GM18861 (cell line): ENCODE measurements around the gene TBC1D16.

Experiments
- ATAC-seq: cut with Tn5 transposase; IDR thresholded peaks from one replicate; pipeline ENCODE4 v1.9.1; 2021; ENCODE audit not compliant: unreplicated experiment

The TBC1D16 gene

DNA sequence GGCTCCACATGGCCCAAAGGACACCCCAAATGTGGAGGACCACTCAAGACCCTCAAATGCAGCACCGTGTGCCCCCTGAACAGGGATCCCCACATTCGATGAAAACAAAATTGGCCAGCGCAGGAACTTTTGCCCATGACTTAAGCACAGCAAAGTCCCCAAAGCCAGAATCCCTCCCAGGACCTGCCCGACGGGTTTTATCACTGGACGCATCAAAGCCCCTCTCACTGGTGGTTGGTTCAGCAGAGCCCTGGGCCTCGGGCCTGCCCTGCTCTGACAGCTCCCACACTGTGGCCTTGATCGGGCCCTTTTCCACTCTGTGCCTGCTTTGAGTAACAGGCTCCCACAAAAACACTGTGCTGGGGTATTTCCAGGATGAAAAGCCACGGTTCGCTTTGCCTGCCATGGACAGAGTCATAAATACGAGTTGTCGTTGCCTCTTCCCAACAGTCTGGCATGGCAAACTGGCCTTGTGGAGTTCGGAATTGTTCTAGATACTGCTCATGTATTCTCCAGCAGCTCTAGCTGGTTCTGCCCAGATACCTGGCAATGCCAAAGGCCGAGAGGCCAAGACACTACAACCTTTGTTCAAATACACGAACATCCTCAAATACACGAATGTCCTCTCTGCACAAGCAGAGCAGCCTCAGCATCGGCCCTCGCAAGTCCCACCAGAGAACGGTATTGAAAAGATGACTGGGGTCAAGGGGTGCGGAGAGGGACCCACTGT, 46.4 kb downstream of the TBC1D16 start:
- no peak for ATAC-seq

DNA sequence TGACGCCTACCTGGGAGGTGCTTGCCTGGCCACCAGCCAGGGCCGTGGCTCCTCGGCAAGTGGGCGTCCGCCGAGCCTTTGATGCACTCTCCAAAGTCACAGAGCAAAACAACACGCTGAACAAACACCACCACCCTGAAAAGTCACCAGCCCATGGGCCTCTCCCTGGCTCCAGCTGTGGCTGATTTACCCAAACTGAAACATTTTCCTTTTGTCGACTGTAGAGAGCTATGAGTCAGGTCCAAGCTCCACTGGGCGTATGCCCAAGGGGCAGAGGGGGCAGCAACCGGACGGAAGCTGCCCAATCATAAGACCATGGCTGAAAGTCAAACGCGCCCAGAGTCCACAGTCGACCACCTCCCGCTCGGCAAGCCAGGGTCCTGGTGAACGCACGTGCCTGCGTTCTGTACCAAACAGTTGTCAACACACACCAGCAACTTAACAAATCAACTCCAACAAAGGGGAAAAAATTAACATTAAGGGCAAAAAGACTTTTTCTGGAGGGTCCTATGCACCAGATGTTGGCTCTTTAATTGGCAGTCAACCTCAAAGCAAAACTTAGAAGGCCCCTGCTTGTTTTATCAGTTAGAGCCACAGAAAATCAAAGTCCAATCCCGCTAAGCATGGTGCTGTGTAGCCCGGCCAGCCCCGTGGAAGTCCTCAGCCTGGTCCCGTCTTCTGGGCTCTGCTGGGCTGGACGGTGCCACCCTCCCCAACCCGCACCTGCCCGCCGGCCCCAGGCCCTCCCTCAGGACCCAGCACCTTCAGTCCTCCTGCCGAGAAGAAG, 47.3 kb downstream of the TBC1D16 start:
- no peak for ATAC-seq

DNA sequence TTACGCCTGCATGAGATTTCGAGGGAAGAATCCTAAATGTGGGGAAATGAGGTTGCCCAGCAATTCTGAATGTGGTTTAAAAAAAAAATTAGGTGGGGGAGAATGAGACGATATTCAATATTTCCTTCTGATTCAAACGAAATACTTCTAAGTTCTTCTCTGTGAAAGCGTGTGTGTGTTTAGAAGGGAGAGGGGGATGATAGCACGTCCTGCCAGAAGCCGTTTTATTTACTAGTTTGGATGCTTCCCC, 47.8 kb downstream of the TBC1D16 start:
- no peak for ATAC-seq

DNA sequence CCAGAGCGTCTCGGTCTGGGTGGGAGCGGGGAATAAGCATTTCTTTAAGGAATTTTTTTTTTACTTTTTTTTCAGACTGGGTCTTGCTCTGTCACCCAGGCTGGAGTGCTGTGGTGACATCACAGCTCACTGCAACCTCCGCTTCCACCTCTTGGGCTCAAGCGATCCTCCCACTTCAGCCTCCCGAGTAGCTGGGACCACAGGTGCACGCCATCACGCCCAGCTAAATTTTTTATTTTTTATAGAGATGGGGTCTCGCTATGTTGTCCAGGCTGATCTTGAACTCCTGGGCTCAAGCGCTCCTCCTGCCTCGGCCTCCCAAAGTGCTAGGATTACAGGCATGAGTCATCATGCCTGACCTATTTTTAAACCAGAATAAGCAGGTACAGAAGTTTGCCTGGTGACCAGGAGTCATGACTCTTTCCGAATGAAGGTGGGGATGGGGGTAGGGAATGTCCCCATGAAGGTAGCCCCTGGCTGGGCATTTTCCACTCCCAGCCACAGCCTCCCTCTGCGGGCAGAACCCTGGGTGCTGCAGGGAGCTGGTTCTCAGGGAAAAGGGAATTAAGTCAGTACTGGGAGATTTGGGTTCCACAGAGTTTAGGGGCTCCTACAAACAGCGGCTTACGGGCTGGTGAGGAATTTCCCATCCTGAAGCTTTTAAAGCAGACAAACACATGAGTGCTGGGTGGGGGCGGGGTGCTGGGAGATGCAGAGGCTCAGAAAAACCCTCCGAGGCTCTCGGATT, 48.3 kb downstream of the TBC1D16 start:
- ATAC-seq = no peak

DNA sequence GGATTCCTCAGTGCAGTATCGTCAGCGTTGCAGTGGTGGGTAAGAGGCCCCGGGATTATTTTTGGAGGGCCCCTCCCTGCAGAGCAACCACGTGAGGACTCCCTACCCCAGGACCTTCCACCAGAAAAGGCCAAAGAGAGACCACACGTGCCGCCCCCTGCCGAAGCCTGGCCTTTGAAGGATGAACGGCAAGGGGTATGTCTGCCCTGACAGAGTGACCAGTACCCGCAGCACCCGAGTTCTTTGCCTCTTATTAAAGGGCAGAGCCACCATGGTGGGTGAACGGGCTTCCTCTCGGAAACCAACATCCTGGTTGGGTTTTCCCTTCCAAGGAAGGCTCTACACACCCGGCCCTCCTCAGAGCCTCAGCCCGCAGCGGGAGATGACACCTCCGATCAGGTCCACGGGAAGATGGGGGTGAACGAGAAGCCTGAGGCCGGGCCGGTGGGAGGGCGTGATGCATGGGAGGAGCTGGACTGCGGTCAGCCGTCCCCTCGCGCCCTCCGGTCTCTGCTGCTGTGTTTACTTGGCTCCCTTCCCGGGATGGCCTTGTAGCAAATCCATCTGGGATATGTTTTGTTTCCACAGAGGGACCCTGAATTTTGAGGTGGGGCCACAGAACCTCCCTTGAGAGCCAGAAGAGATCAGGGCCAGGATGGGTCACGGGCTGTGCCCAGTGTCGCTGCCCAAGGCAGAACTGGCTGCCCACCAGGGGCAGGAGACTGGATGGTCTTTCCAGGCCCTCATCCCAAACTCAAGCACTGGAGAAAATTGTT, 49.1 kb downstream of the TBC1D16 start:
- no peak for ATAC-seq

DNA sequence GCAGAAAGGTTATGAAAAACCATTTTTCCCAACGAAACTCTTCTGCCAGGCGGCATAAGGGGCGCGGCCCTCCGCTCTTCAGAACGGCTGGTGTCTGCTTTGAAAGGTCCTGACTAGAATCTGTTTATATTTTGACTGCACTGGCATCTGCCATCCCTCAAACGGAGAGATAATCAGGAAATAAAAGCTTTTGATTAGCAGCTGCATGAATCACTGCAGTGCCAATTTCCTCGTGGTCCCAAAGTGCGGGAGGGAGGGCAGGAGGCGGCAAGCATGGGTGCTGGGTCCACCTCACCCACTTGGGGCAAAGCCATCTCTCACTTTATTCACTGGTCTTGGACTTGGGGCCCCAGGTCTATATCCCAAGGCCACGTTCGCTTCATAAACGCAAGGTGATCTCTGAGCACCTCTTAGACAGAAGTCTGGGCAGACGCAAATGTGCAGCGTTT, 49.7 kb downstream of the TBC1D16 start:
- no peak for ATAC-seq

DNA sequence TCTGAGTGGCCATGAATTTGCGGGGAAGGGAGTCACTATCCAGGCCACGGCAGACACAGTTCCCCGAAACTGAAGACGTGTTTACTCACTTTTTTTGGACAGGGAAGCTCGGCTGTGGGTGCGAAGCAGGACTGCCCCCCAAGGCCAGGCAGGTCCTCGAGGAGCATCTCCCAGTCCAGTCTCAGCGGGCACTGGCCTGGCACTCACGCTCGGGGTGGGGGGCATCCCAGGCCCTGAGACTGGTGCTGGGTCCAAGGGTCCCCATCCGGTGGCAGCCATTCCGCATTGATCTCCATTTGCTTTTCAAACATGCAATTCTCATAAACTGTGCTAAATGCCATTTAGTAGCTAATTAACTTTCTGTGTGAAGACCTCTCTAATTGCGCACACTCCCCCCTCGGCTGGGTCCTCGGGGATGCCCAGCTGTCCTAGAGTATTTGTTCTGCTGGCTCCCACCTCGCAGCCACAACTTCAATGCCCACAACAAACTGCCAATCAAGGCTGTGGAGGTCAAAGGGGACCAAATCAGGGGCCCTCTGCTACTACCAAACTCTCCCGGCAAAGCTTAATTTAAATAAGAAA, 50.2 kb downstream of the TBC1D16 start:
- ATAC-seq = no peak

DNA sequence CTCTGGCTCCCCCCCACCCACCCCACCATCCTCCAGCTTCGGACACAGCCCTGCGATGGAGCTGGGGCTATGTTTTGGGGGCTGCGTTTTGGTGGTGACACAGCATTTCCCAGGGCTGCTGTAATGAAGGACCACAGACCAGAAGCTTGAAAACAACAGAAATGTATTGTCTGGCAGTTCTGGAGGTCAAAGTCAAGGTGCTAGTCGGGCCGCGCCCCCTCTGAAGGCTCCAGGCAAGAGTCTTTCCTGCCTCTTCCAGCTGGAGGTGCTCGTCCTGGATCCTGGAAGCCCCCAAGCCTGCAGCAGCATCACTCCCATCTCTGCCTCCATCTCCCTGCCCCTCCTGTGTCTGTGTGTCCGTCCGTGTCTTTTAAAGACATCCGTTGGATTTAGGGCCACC, 50.8 kb downstream of the TBC1D16 start:
- no peak for ATAC-seq

DNA sequence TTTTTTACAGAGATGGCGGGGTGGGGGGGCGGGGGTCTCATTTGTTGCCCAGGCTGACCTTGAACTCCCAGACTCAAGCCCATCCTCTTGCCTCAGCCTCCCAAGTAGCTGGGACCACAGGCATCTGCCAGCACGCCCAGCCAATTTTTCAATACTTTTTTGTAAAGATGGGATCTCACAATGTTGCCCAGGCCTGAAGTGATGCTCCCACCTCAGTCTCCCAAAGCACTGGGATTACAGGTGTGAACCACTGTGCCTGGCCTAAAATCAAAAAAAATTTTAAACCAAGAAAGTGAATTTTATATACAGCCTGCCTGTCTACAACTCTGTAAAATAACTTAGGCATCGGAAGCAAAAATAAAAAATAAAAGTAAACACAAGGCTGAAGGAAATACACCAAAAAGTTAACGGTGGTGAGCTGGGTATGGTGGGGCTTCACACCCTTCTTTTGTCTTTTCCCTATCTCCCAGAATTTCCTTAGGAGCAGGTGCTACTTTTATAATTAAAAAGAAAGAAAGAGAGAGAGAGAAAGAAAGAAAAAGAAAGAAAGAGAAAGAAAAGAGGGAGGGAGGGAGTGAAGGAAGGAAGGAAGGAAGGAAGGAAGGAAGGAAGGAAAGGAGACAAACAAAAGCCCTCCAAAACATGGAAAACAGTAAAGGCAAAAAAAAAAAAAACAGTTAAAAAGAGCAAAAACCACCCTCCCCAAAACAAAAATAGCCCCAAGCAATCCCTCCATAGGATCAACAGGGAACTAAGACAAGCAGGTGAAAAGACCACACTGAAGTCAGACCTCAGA, 51.4 kb downstream of the TBC1D16 start:
- no peak for ATAC-seq

DNA sequence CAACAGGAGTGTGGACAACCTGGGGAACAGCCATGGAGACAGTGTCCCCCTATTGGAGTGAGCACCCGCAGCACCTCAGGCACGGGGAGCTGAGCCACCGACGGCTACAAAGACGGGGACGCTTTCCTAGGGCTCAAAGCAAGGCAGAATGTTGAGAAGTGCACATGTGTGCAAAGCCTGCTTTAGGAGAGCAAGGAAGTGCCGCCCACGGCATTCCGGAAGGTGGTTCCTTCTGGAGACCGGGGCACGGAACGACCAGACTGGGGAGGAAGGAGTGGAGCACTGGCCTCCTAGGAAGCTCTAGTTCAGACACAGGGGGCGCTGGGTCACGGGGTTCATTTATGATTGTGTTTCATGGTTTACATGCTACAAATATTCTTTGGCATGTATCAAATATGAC, 52.2 kb downstream of the TBC1D16 start:
- no peak for ATAC-seq

DNA sequence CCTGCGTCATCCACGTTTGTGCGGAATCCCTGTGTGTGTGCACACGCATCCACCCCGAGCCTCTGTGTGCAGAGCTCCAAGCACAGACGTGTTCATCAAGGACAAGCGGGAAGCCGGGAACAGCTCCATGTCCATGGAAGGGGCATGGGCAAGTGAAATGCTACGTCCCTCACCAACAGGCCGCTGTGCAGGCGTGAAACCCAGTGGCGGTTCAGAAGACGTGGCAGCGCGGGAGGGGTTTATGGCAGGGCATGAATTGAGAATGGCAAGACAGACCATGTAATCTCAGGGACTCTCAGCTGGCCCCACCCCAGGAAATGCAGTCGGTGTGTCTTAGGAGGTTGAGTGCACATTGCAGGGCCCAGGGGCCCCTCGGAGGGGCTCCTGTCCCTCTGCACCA, 52.7 kb downstream of the TBC1D16 start:
- ATAC-seq = no peak

DNA sequence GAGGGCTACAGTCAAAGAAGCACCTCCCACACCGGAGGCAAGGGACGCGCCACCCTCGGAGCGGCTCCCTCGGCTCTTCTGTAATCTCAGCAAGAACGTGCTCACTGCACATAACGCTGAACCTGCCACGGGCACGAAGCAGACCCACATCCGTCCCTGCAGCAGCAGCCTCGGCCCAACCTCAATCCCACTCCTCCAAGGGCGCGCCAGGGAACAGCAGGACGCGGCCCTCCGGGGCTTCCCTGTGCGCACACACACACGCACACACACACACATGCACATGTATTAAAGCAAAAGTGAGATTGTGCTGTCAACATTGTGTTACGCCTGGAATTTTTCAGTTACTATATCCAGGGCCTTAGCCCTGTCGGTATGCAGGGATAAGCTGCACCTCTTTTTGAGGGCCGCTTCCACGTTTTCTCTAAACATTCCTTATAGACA, 54.0 kb downstream of the TBC1D16 start:
- ATAC-seq = no peak

DNA sequence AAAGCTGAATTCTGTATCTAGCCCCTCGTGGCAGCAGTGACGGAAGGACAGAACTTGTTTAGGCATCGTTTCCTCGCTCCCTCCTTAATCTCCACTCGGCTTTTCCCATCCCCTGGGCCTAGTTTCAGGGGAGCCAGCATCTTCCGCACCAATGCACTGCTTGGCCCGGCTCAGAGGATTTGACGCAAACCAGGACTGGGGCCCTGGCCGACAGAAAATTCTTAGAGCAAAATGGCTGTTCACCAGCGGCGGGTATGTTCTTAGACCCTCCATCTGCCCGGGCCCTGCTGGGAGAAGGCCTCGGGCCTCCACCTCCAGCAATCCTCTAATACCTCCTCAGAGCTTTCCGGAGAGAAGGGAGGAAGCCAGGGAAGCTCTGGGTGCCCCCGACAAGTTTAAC, 54.6 kb downstream of the TBC1D16 start:
- ATAC-seq = no peak

DNA sequence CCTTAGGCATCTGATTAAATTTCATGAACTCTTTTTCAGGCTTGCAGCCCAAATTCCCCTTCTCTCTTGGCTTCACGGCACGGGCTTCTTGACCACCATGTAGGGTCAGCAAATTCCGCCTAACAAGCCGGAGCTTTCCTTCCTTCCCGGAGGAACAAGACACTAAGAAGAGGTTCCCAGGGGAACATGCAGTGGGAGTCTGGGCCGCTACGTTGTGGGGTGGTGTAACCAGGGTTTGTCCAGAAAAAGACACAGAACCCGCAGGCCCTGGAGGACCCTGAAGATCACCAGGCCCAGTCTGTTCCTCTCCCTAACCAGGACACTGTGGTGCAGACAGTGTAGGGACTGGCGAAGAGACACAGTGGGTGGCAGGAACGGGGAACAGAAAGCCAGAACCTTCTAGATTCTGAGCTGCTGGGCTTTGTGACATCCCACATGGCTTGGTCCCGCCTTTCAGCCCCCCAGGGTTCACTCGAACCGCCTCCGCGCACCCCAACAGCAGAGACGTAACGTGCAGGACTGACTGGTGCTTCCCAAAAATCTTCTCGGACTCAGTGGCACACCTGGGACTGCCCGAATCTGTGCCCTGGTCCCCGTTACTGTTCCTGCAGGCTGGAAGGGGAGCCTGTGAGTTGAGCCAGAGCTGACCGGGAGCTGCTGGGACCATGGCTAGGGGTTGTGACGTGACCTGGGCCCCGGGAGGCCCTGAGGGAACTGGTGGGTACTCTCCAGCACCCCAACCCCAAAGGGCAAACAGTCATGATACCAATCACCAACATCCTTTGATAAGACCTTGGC, 55.2 kb downstream of the TBC1D16 start:
- ATAC-seq = no peak

DNA sequence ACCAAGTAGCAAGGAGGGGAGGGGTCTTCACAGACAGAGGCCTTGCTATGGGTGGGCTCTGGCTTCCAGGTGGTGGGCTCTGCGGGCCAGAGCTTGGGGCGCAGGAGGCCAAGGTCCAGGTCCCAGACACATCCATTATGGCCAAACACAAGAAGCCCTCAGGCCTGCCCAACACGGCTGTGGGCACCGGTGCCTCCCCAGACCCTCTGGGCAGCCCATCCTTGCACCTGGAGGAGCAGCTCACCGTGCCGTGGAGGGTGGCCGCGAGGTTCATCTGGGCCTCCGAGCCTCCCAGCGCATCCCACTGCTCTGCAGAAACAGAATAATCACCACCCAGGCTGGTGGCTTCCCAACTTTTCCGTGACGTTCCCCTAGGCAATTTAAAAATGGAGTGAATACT, 55.9 kb downstream of the TBC1D16 start:
- ATAC-seq = no peak

DNA sequence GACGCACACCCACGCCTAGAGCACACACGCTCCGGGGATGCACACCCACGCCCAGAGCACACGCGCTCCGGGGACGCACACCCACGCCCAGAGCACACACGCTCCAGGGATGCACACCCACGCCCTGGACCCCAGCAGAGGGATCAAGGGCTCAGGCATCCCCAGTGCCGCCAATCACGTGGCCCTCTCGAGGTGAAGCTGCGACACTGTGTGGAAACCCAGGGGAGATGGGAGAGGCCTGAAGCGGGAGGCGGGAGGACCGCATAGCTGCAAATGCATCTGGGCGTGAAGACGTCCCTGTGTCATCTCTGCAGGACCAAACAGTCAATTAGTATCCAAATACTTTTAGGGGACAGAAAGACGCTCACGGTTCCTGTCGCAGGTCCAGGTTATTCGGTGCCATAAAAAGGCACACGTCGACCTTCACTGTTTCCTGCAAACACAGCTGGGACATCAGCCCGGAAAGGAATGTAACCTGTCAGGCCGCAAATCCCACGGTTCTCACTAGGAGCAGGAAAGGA, 56.4 kb downstream of the TBC1D16 start:
- ATAC-seq = no peak

DNA sequence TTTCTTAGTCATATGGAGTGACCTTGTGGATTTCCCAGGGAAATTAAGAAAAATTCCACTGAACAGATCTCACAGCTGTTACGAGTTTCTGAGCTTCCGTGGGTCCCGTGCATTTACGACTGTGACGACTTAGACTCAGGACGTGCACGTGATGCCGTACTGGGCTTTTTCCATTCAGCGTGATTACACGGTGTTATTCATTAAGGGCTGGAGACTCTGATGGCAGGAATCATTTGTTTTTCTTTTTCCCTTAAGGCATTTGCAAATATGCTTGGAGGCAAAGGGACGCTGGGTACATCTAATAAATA, 57.2 kb downstream of the TBC1D16 start:
- no peak for ATAC-seq

DNA sequence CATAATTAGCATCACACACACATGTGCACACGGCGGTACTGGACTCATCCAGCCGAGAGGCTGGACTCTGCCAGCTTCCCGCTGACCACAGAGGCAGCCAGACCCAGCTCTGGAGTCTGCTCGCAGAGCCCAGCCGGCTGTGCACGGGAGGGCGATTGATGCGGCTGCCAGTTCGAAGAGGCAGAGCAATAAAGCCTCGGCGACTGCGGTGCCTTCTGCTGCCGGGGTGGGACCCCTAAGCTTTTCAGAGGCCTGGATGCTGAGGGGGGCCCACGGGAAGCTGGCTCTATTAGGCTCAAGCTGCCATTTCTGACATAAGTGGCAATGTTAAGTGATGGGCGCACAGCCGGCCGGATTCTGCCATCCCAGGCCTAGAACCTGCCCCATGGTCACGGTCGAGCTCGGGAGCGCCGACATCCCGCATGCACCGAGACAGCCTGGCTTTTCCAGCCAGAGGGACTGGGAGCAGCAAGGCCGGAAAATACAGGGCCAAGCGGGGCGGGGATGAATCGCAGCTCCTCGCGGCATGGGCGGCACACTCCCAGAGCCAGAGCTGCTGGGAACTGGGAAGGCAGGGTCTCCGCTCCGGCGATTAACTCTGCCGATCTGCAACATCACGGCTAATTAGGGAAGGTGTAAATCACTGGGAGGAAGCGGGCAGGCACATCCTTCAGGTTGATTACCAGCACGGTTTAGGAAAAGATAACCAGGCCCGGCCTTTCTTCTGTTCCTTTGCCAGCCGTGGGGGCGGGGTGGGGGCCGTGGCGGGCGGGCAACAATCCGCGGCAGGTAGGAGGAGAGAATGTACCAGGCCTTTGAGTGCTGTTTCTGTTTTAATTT, 57.7 kb downstream of the TBC1D16 start:
- no peak for ATAC-seq
